ENCODE results near the gene VPS13A.

The VPS13A gene

DNA sequence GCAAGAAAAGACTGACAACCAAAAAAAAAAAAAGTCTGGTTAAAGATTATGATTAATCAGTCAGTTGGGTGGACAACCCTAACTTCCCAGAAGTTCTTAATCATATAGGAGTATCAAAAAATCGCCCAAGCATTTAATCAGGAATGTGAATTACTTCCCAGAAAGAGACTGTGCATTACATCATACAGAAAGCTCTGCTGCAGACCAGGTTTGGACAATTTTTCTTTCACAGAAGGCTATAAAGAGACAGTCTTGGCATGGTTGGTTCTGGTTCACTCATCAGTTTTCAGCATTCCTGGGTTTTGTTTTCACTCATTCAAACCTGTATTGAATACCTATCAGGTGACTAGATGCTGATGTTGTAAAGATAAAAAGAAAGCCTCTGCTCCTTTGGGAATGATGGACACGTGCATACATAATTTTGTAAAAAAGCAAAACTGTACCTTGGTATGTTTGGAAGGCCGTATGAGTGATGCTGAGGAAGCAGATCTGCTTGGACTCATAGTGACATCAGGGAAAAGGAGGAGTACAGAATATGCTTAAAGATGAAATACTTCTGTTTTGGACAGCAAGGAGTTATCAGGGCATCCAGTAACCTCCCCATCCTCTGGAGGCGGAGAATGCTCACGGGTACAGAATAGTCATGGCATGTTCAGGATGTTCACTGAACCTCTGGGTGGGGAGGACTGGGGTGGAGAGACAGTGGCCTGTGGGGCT, 292.3 kb downstream of the VPS13A start:
- DNase-seq = no peak
